HepG2 (cell line): Measurements from ENCODE around the gene CAMK2G. TPM values are rescaled to one million over a fixed set of nuclear protein-coding genes. Genes with fewer than 3 reads are reported as not detected.

Experiments
- ATAC-seq: fragments of 200-7000 bp; cut with Tn5 transposase; 3 replicates; pipeline ENCODE4 v1.9.1; 2020; ENCODE audit warnings: mild to moderate bottlenecking, moderate library complexity
- BruUV-seq: library from RNA; stranded (reverse); fragments of 400-500 nt; replicated peaks from 2 replicates; lab custom pipeline; 2021; lab: Mats Ljungman, UMichigan
- CTCF ChIA-PET: fragments of 300-600 bp; formaldehyde crosslinking; extraction: SDS; loops from one replicate; lab custom pipeline; 2021; ENCODE audit warnings: low total read pairs, inconsistent platforms, low intra/inter-chr PET ratio; lab: Yijun Ruan, JAX
- POLR2A ChIA-PET: fragments of 350-600 bp; sonication (Branson Sonifier 250); formaldehyde crosslinking; loops from one replicate; lab custom pipeline; 2020; ENCODE audit warnings: antibody characterized with exemption, inconsistent platforms; lab: Yijun Ruan, JAX
- DNase-seq: peaks from one replicate; pipeline ENCODE4 v3.0.0-alpha.2; 2015; ENCODE audit warnings: low spot score
- FAIRE-seq: peaks from 3 replicates; lab custom pipeline; 2011; peaks lifted over from hg19 to GRCh38; lab: Jason Lieb, UNC
- H2AFZ ChIP-seq: one replicate; pipeline ENCODE4 v1.6.1; 2011; ENCODE audit warnings: low read length, inconsistent platforms
- H3K27ac ChIP-seq: fragments of 300-600 bp; 3 replicates; pipeline ENCODE4 v1.8.0; 2011; ENCODE audit warnings: mixed run types, mild to moderate bottlenecking, mixed read lengths, low read length, inconsistent platforms; ENCODE audit not compliant: insufficient read depth; ENCODE audit errors: extremely low read length
- H3K27me3 ChIP-seq, 2 experiments: fragments of 200-600 bp in 1 of 2; 2 replicates in 1 of 2; 3 replicates in 1 of 2; pipeline versions ENCODE4 v1.6.0 to v1.8.0; 2011; ENCODE audit warnings: low read length in 2 of 2, mild to moderate bottlenecking in 2 of 2, moderate library complexity in 2 of 2, inconsistent platforms in 1 of 2; ENCODE audit not compliant: insufficient read depth in 2 of 2, control insufficient read depth in 1 of 2
- H3K36me3 ChIP-seq, 2 experiments: fragments of 200-600 bp in 1 of 2; replicated peaks in 1 of 2; 2 replicates in 1 of 2; 3 replicates in 1 of 2; pipeline versions ENCODE4 v1.5.1 to v1.8.0; 2011; ENCODE audit warnings: low read length in 2 of 2, inconsistent platforms in 1 of 2; ENCODE audit not compliant: insufficient read depth in 2 of 2, control insufficient read depth in 1 of 2
- H3K4me1 ChIP-seq: 2 replicates; pipeline ENCODE4 v1.5.1; 2012; ENCODE audit warnings: low read length, inconsistent platforms; ENCODE audit not compliant: insufficient read depth
- H3K4me2 ChIP-seq: 2 replicates; pipeline ENCODE4 v1.6.0; 2011; ENCODE audit warnings: low read depth, low read length, inconsistent platforms
- H3K4me3 ChIP-seq, 3 experiments: fragments of 200-600 bp in 1 of 3; sonication (generic), shearing (Covaris generic) in 1 of 3; replicated peaks in 1 of 3; 2 replicates each; pipeline ENCODE4 v1.5.1; 2011 to 2016; ENCODE audit warnings: low read length in 3 of 3, inconsistent platforms in 2 of 3, low read depth in 2 of 3, mild to moderate bottlenecking in 2 of 3, control low read depth in 1 of 3, mixed read lengths in 1 of 3; ENCODE audit not compliant: insufficient read depth in 1 of 3
- H3K79me2 ChIP-seq: one replicate; pipeline ENCODE4 v1.6.1; 2011; ENCODE audit warnings: low read length, inconsistent platforms; ENCODE audit not compliant: insufficient read depth
- H3K9ac ChIP-seq: 2 replicates; pipeline ENCODE4 v1.6.0; 2011; ENCODE audit warnings: mild to moderate bottlenecking, low read depth, low read length, inconsistent platforms; ENCODE audit not compliant: insufficient read depth
- H3K9me3 ChIP-seq: 2 replicates; pipeline ENCODE4 v1.5.1; 2012; ENCODE audit warnings: mild to moderate bottlenecking, low read length
- H4K20me1 ChIP-seq: 2 replicates; pipeline ENCODE4 v1.6.0; 2011; ENCODE audit warnings: inconsistent platforms, mild to moderate bottlenecking, low read length, moderate library complexity; ENCODE audit not compliant: insufficient read depth
- CC2D1A ChIP-seq: sonication (generic); formaldehyde crosslinking; IDR thresholded peaks from 2 replicates; pipeline ENCODE4 v1.8.1; 2023; ENCODE audit warnings: mild to moderate bottlenecking, missing genetic modification reagents
- CREB1 ChIP-seq, 2 experiments: fragments of 450-650 bp in 1 of 2; IDR thresholded peaks; 2 replicates each; pipeline ENCODE4 v1.6.1; 2016 to 2017; ENCODE audit warnings: control low read depth in 1 of 2, mild to moderate bottlenecking in 1 of 2, missing compliant biosample characterization in 1 of 2, missing genetic modification characterization in 1 of 2
- ELF4 ChIP-seq: sonication (generic); formaldehyde crosslinking; IDR thresholded peaks from 2 replicates; pipeline ENCODE4 v1.5.0; 2020; ENCODE audit warnings: missing genetic modification reagents, mild to moderate bottlenecking, moderate library complexity, borderline replicate concordance
- FOXP4 ChIP-seq: sonication (generic); formaldehyde crosslinking; IDR thresholded peaks from 2 replicates; pipeline ENCODE4 v1.4.0; 2020; ENCODE audit warnings: missing genetic modification reagents
- HDAC2 ChIP-seq: sonication (generic); formaldehyde crosslinking; IDR thresholded peaks from 2 replicates; pipeline ENCODE4 v1.4.0; 2020; ENCODE audit warnings: missing genetic modification reagents
- HDAC6 ChIP-seq: fragments of 200-600 bp; sonication (generic); IDR thresholded peaks from 2 replicates; pipeline ENCODE4 v1.7.0; 2017; ENCODE audit warnings: mild to moderate bottlenecking, antibody characterized with exemption, low read length, low read depth
- IKZF1 ChIP-seq: fragments of 450-650 bp; IDR thresholded peaks from 2 replicates; pipeline ENCODE4 v1.7.1; 2016
- ZFP91 ChIP-seq: sonication (generic); formaldehyde crosslinking; IDR thresholded peaks from 2 replicates; pipeline ENCODE4 v1.9.0; 2022; ENCODE audit warnings: missing genetic modification reagents, mild to moderate bottlenecking, borderline replicate concordance
- ZFX ChIP-seq: sonication (generic); formaldehyde crosslinking; IDR thresholded peaks from 2 replicates; pipeline ENCODE4 v1.4.0; 2020; ENCODE audit warnings: mild to moderate bottlenecking, low read depth, missing genetic modification reagents, moderate library complexity
- ZGPAT ChIP-seq: IDR thresholded peaks from 2 replicates; pipeline ENCODE4 v1.6.1; 2016; ENCODE audit warnings: mild to moderate bottlenecking
- ZNF101 ChIP-seq: sonication (generic); formaldehyde crosslinking; IDR thresholded peaks from 2 replicates; pipeline ENCODE4 v1.4.0; 2020; ENCODE audit warnings: mild to moderate bottlenecking, low read depth, missing genetic modification reagents, borderline replicate concordance
- ZNF230 ChIP-seq: sonication (generic); formaldehyde crosslinking; IDR thresholded peaks from 2 replicates; pipeline ENCODE4 v1.4.0; 2020; ENCODE audit warnings: mild to moderate bottlenecking, missing genetic modification reagents
- ZNF547 ChIP-seq: sonication (generic); formaldehyde crosslinking; IDR thresholded peaks from 2 replicates; pipeline ENCODE4 v1.5.1; 2020; ENCODE audit warnings: mild to moderate bottlenecking, missing genetic modification reagents
- ZNF709 ChIP-seq: sonication (generic); formaldehyde crosslinking; IDR thresholded peaks from 2 replicates; pipeline ENCODE4 v1.5.0; 2020; ENCODE audit warnings: mild to moderate bottlenecking, missing genetic modification reagents
- ZNF724P ChIP-seq: sonication (generic); formaldehyde crosslinking; IDR thresholded peaks from 2 replicates; pipeline ENCODE4 v1.8.0; 2022; ENCODE audit warnings: missing genetic modification reagents, borderline replicate concordance
- ZNF747 ChIP-seq: sonication (generic); formaldehyde crosslinking; IDR thresholded peaks from 2 replicates; pipeline ENCODE4 v1.8.1; 2023; ENCODE audit warnings: missing genetic modification reagents, mild to moderate bottlenecking, borderline replicate concordance
- ZSCAN31 ChIP-seq: sonication (generic); formaldehyde crosslinking; IDR thresholded peaks from 2 replicates; pipeline ENCODE4 v1.5.0; 2020; ENCODE audit warnings: low read depth, mild to moderate bottlenecking, missing genetic modification reagents
- WGBS: methylation state at CpG from one replicate; pipeline ENCODE4 v1.1.6; 2017; ENCODE audit warnings: low lambda C conversion rate; 5-methylcytosine and 5-hydroxymethylcytosine counted together
- in situ Hi-C: cut with HindIII; loops from 2 replicates; pipeline ENCODE4 v1.10.0; 2017; ENCODE audit warnings: low pct_unique_long_range_greater_than_20kb; ENCODE audit not compliant: extremely low pct_ligation_motif_present
- intact Hi-C: fragments of 100-400 bp; cut with micrococcal nuclease; formaldehyde crosslinking; loops from one replicate; pipeline ENCODE4 v1.10.0; 2022; ENCODE audit not compliant: unreplicated experiment
- polyA plus RNA-seq, 8 experiments: library from polyadenylated mRNA; depleted of rRNA in 3 of 8; stranded (reverse) in 7 of 8; unstranded in 1 of 8; fragments of >200 nt; fragmentation: Illumina TruSeq in 4 of 8; extraction: Trizol in 4 of 8; gene quantifications; 2 replicates each; pipeline versions ENCODE4 v1.2.1 to v1.2.3, GENCODE V29; 2011 to 2016; ENCODE audit warnings: low read depth in 4 of 8, missing spikeins in 1 of 8, mixed read lengths in 1 of 8; ENCODE audit not compliant: insufficient read depth in 1 of 8
- total RNA-seq, 5 experiments: library from RNA; depleted of rRNA; stranded (reverse); fragments of >200 nt; fragmentation: Illumina TruSeq; extraction: Trizol; gene quantifications; 2 replicates each; pipeline ENCODE4 v1.2.3, GENCODE V29; 2016; ENCODE audit warnings: low read depth in 1 of 5

Gene CAMK2G
- total and polyA plus RNA-seq, 2 of the 13 experiments (the other 11 are each of a cell fraction or from before 2014, with no cell fraction given): 15.9 to 18.8 TPM

DNA sequence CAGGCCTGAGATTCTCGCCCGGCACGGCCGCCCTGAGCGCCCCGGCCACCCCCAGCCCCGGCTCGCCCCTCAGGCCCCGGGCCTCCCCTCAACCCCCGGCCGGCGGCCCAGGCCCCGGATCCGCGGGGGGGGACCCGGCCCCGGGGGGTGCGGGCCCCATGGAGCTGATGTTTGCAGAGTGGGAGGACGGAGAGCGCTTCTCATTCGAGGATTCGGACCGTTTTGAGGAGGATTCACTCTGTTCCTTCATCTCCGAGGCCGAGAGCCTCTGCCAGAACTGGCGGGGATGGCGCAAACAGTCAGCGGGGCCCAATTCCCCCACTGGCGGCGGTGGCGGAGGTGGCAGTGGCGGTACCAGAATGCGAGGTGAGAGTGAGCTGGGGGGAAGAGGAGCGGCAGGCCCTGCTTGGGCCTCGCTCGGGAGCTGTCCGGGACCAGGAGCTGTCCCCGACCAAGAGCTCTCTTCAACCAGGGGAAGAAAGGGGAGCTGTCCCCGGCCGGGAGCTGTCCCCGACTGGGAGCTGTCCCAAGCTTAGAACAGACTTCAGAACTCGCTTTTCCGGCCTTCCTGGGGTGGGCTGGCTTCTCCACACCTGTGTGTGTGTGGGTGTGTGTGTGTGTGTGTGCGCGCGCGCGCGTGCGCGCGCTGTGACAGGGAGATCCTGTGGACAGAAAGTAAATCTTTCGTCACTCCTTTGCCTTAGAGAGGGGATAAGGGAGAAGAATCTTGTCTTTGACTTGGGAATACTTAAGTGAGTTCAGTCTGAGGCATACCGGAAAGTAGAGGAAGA, 88.4 kb downstream of the CAMK2G start:
- Histone ChIP-seq H3K27me3 (no peaks in the 10 kb centered on the region; a peak in 1 of 5 replicates), H4K20me1 (0 out of 2 replicates have a peak, but pooled peaks cover 2% of the 10 kb centered on the region), H3K4me1 (peaks cover 48% of the 10 kb centered on the region), H3K9me3 (no peaks in the 10 kb centered on the region), H3K9ac (peak overlapping the region; percentile 75), H3K27ac (peak overlapping the region; percentile 70), H3K36me3 (peaks cover 8 to 18% of the 10 kb centered on the region in 2 experiments; a peak in 4 of 5 replicates), H3K4me2 (peak overlapping the region; percentile 63), H2AFZ (no peak overlapping the region), H3K79me2 (peaks cover 55% of the 10 kb centered on the region), H3K4me3 (peak overlapping the region; percentile 75 to 95 (median 90))
- WGBS: under 1% methylated on average over 25 of the region's 54 CpGs
- ATAC-seq (peak; percentile 48), FAIRE-seq (no peak), DNase-seq (no peak)
- ChIA-PET CTCF (no interaction called here), POLR2A (interaction anchor here (0.9 to 3.7 kb wide), 11 partner anchors 13 to 290 kb away, joined by 3 to 16 read pairs (median 5); partner anchors contain the start of gene PPP3CB)
- in situ Hi-C loops: no loop called here
- BruUV-seq: no TSS peak
- intact Hi-C loops: no loop called here
- no peak for TF ChIP-seq HDAC6
- TF ChIP-seq ZNF747 (CRISPR knock-in tag): no peak
- TF ChIP-seq ZGPAT (CRISPR knock-in tag): no peak
- TF ChIP-seq ZNF724P: no peak
- no peak for TF ChIP-seq ZNF101 (CRISPR knock-in tag)
- 0 out of 2 replicates have a peak, but pooled peaks have one; percentile 1 for TF ChIP-seq ZNF547
- TF ChIP-seq ELF4 (CRISPR knock-in tag): no peak
- TF ChIP-seq HDAC2 (CRISPR knock-in tag): 0 out of 2 replicates have a peak, but pooled peaks have one; percentile 16
- no peak for TF ChIP-seq FOXP4 (CRISPR knock-in tag)
- TF ChIP-seq IKZF1: no peak
- peak; percentile 40; the same call in 1 of the 2 replicates for TF ChIP-seq ZFP91 (CRISPR knock-in tag)
- peak; percentile 44; the same call in 1 of the 2 replicates for TF ChIP-seq ZSCAN31 (CRISPR knock-in tag)
- TF ChIP-seq ZNF230: 0 out of 2 replicates have a peak, but pooled peaks have one; percentile 10
- peak; percentile 70 for TF ChIP-seq ZFX (CRISPR knock-in tag)
- TF ChIP-seq CC2D1A: no peak
- 0 out of 2 replicates have a peak, but pooled peaks have one; percentile 16 for TF ChIP-seq CREB1 (IDR thresholded peaks at IDR 0.05)
- no peak for TF ChIP-seq CREB1 (CRISPR knock-in tag; IDR thresholded peaks at IDR 0.05)
- no peak for TF ChIP-seq ZNF709 (CRISPR knock-in tag)
